OCI-LY1 (cell line): ENCODE results near the gene ZBTB46.

Experiments
- H2AFZ ChIP-seq: fragments of 200-600 bp; sonication (generic), shearing (Covaris generic); 2 replicates; pipeline ENCODE4 v1.6.0; 2014; ENCODE audit warnings: antibody characterized with exemption, mild to moderate bottlenecking, low read length
- H3F3A ChIP-seq: fragments of 200-600 bp; sonication (generic), shearing (Covaris generic); 2 replicates; pipeline ENCODE4 v1.6.0; 2014; ENCODE audit warnings: mild to moderate bottlenecking, antibody characterized with exemption, low read length, moderate library complexity; ENCODE audit not compliant: insufficient read depth
- H3K27ac ChIP-seq: fragments of 200-600 bp; sonication (generic); 2 replicates; pipeline ENCODE4 v1.5.1; 2014; ENCODE audit warnings: low read length, mixed run types, mild to moderate bottlenecking, low read depth; ENCODE audit not compliant: poor library complexity, severe bottlenecking
- H3K27me3 ChIP-seq: fragments of 200-600 bp; sonication (generic); 2 replicates; pipeline ENCODE4 v1.6.0; 2014; ENCODE audit warnings: antibody characterized with exemption, mild to moderate bottlenecking, low read length, moderate library complexity; ENCODE audit not compliant: insufficient read depth
- H3K36me3 ChIP-seq: fragments of 200-600 bp; sonication (generic); 2 replicates; pipeline ENCODE4 v1.6.1; 2014; ENCODE audit warnings: mild to moderate bottlenecking, antibody characterized with exemption, low read length, moderate library complexity, mixed read lengths; ENCODE audit not compliant: insufficient read depth
- H3K4me1 ChIP-seq: fragments of 200-600 bp; sonication (generic); 2 replicates; pipeline ENCODE4 v1.5.1; 2014; ENCODE audit warnings: mild to moderate bottlenecking, low read length, moderate library complexity; ENCODE audit not compliant: insufficient read depth, severe bottlenecking
- H3K4me2 ChIP-seq: fragments of 200-600 bp; sonication (generic), shearing (Covaris generic); 2 replicates; pipeline ENCODE4 v1.6.1; 2014; ENCODE audit warnings: low read length
- H3K4me3 ChIP-seq: fragments of 200-600 bp; sonication (generic); 2 replicates; pipeline ENCODE4 v1.5.1; 2014; ENCODE audit warnings: low read length, low read depth, mild to moderate bottlenecking, mixed read lengths; ENCODE audit not compliant: poor library complexity, severe bottlenecking
- H3K79me2 ChIP-seq: fragments of 200-600 bp; shearing (Covaris generic); 2 replicates; pipeline ENCODE4 v1.6.1; 2016; ENCODE audit warnings: mixed run types, low read length, mixed read lengths; ENCODE audit not compliant: insufficient read depth
- H3K9ac ChIP-seq: fragments of 200-600 bp; sonication (generic), shearing (Covaris generic); 2 replicates; pipeline ENCODE4 v1.6.1; 2014; ENCODE audit warnings: mild to moderate bottlenecking, low read length, mixed read lengths
- H3K9me2 ChIP-seq: fragments of 200-600 bp; sonication (generic), shearing (Covaris generic); 2 replicates; pipeline ENCODE4 v1.6.1; 2014; ENCODE audit warnings: low read depth, mild to moderate bottlenecking, low read length, mixed read lengths
- H3K9me3 ChIP-seq: fragments of 200-600 bp; shearing (Covaris generic); 2 replicates; pipeline ENCODE4 v1.6.1; 2014; ENCODE audit warnings: low read length, mixed read lengths
- H4K20me1 ChIP-seq: fragments of 200-600 bp; sonication (generic), shearing (Covaris generic); 2 replicates; pipeline ENCODE4 v1.6.0; 2016; ENCODE audit warnings: mild to moderate bottlenecking, low read length; ENCODE audit not compliant: insufficient read depth
- EZH2 ChIP-seq: fragments of 200-600 bp; sonication (generic), shearing (Covaris generic); IDR thresholded peaks from 2 replicates; pipeline ENCODE4 v1.8.0; 2017; ENCODE audit warnings: borderline replicate concordance, mixed run types, mild to moderate bottlenecking, antibody characterized with exemption, low read length, moderate library complexity, mixed read lengths
- TF ChIP-seq, protein P1 (sequence below): fragments of 200-600 bp; sonication (generic), shearing (Covaris generic); IDR thresholded peaks from 2 replicates; pipeline ENCODE4 v1.5.1; 2017; ENCODE audit warnings: mild to moderate bottlenecking, antibody characterized with exemption, low read length, moderate library complexity, mixed read lengths

Gene ZBTB46

GRCh38 chr20:63836458-63837344, 5.6 kb upstream of the ZBTB46 start:
- no peak for TF ChIP-seq EZH2
- TF ChIP-seq, protein P1, sequence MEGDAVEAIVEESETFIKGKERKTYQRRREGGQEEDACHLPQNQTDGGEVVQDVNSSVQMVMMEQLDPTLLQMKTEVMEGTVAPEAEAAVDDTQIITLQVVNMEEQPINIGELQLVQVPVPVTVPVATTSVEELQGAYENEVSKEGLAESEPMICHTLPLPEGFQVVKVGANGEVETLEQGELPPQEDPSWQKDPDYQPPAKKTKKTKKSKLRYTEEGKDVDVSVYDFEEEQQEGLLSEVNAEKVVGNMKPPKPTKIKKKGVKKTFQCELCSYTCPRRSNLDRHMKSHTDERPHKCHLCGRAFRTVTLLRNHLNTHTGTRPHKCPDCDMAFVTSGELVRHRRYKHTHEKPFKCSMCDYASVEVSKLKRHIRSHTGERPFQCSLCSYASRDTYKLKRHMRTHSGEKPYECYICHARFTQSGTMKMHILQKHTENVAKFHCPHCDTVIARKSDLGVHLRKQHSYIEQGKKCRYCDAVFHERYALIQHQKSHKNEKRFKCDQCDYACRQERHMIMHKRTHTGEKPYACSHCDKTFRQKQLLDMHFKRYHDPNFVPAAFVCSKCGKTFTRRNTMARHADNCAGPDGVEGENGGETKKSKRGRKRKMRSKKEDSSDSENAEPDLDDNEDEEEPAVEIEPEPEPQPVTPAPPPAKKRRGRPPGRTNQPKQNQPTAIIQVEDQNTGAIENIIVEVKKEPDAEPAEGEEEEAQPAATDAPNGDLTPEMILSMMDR: no peak
- no peaks in the 10 kb centered on the region for H3K36me3 ChIP-seq
- H3F3A ChIP-seq: no peaks in the 10 kb centered on the region
- 0 out of 2 replicates have a peak, but pooled peaks cover 4% of the 10 kb centered on the region for H3K27me3 ChIP-seq
- no peaks in the 10 kb centered on the region for H3K9me3 ChIP-seq
- H3K4me1 ChIP-seq: no peaks in the 10 kb centered on the region
- H3K4me3 ChIP-seq: no peak overlapping the region
- H3K79me2 ChIP-seq: no peaks in the 10 kb centered on the region
- H3K9me2 ChIP-seq: no peaks in the 10 kb centered on the region
- no peak overlapping the region for H3K27ac ChIP-seq
- no peak overlapping the region for H3K4me2 ChIP-seq
- no peak overlapping the region for H2AFZ ChIP-seq
- H4K20me1 ChIP-seq: no peaks in the 10 kb centered on the region
- no peak overlapping the region for H3K9ac ChIP-seq

DNA sequence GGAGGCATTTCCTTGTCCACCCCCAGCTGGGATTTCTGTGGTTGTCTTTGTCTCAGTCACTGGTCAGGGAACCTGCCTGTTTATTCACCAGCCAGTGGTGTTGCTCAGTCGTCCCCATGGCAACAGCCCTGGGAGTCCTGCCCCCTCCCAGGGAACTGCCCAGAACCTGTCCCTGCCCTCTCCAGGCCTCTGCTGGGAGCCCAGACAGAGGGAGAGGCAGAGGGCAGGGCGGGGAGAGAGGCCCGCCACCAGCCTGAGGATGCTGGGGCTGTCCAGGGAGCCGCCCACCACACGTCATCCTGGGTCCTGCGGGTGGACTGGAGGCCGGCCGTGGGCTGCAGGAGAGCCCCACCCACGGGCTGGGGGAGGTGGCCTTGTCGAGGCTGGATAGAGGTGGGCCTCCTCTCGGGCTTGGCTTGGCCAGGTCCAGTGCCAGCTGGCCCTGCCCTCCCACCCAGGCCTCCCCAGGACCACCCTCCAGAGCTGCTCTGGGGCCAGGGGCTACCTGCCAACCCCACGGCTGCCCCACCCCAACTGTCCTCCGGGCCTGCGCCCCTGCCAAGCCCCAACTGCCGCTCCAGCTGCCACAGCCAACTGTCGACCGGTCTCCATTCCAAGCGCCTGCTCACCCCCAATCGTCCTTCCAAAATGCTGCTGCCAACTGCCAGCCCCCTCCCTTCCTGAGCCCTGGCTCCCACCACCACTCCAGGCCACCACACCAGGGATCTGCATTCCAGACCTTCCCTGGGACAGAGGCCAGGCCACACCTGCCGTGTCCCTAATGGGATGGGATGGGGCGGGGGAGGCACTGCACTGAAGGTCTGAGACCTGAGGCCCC, 4.2 kb upstream of the ZBTB46 start:
- no peak overlapping the region for H3K27ac ChIP-seq
- H4K20me1 ChIP-seq: no peaks in the 10 kb centered on the region
- H3K9me3 ChIP-seq: no peaks in the 10 kb centered on the region
- no peaks in the 10 kb centered on the region for H3K9me2 ChIP-seq
- H3K4me1 ChIP-seq: no peaks in the 10 kb centered on the region
- H3K4me3 ChIP-seq: no peak overlapping the region
- H3F3A ChIP-seq: no peaks in the 10 kb centered on the region
- H2AFZ ChIP-seq: no peak overlapping the region
- H3K36me3 ChIP-seq: no peaks in the 10 kb centered on the region
- H3K4me2 ChIP-seq: no peak overlapping the region
- H3K27me3 ChIP-seq: no peaks in the 10 kb centered on the region
- no peak for TF ChIP-seq EZH2
- TF ChIP-seq, protein P1: no peak
- no peak overlapping the region for H3K9ac ChIP-seq
- H3K79me2 ChIP-seq: no peaks in the 10 kb centered on the region

DNA sequence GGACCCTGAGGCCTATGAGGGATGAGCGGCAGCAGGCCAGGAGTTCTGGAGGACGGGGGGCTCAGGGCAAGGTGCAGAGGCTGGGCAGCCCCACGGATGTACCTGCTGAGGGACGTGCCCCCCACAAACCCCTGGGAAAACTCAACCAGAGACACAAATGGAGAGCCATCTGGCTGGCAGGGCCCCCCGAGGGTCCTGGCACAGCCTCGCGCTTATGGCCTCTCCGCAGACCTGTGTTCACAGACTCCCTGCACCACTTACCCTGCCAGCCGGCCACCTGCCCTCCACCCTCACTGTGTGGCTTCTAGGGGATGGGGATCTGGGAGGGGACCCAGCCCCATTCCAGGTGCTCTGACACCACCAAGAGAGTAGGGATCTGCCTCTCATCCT, 3.4 kb upstream of the ZBTB46 start:
- Histone ChIP-seq H2AFZ (no peak overlapping the region), H3K4me2 (no peak overlapping the region), H3K27ac (no peak overlapping the region), H4K20me1 (no peaks in the 10 kb centered on the region), H3F3A (no peaks in the 10 kb centered on the region), H3K4me3 (no peak overlapping the region), H3K36me3 (no peaks in the 10 kb centered on the region), H3K9me3 (no peaks in the 10 kb centered on the region), H3K79me2 (no peaks in the 10 kb centered on the region), H3K9me2 (no peaks in the 10 kb centered on the region), H3K4me1 (peaks cover 5% of the 10 kb centered on the region), H3K9ac (no peak overlapping the region), H3K27me3 (0 out of 2 replicates have a peak, but pooled peaks cover 3% of the 10 kb centered on the region)
- no peak for TF ChIP-seq EZH2
- TF ChIP-seq, protein P1: no peak
